Ovary (tissue), 9 donors: Measurements from ENCODE around the gene VAMP5. TPM values are rescaled to one million over a fixed set of nuclear protein-coding genes. Genes with fewer than 3 reads are reported as not detected.

Experiments
- DNase-seq, 5 donors: peaks; one replicate each; pipeline ENCODE4 v3.0.0-alpha.2; 2019 to 2020
- H3K27ac ChIP-seq, 2 donors: fragments of 200-600 bp; one replicate each; pipeline versions ENCODE4 v1.5.1 to v1.8.0; 2019 to 2022
- H3K27me3 ChIP-seq: fragments of 200-600 bp; one replicate; pipeline ENCODE4 v1.8.0; 2022
- H3K36me3 ChIP-seq: fragments of 200-600 bp; sonication (generic); one replicate; pipeline ENCODE4 v1.5.1; 2019
- H3K4me1 ChIP-seq: one replicate; pipeline ENCODE4 v1.8.1; 2013; ENCODE audit warnings: mild to moderate bottlenecking, moderate library complexity; ENCODE audit not compliant: insufficient read depth
- H3K4me3 ChIP-seq: fragments of 200-600 bp; sonication (generic); one replicate; pipeline ENCODE4 v1.5.1; 2017
- H3K9me3 ChIP-seq, 2 donors: fragments of 200-600 bp in 1 of 2; sonication (generic) in 1 of 2; one replicate each; pipeline versions ENCODE4 v1.5.1 to v1.8.1; 2013 to 2019; ENCODE audit warnings: mild to moderate bottlenecking in 1 of 2, moderate library complexity in 1 of 2
- CTCF ChIP-seq, 3 donors: fragments of 450-650 bp in 2 of 3; fragments of 200-600 bp in 1 of 3; IDR thresholded peaks; one replicate each; pipeline versions ENCODE4 v1.5.1 to v1.8.0; 2016 to 2022; ENCODE audit warnings: antibody characterized with exemption in 3 of 3, mild to moderate bottlenecking in 1 of 3
- EP300 ChIP-seq: sonication (generic); formaldehyde crosslinking; IDR thresholded peaks from one replicate; pipeline ENCODE4 v1.6.1; 2017; ENCODE audit warnings: antibody characterized with exemption
- POLR2A ChIP-seq: fragments of 450-650 bp; IDR thresholded peaks from one replicate; pipeline ENCODE4 v1.6.1; 2017; ENCODE audit warnings: antibody characterized with exemption, mild to moderate bottlenecking, moderate library complexity
- WGBS, 3 donors: extraction: QIAGEN DNeasy Blood & Tissue Kit in 1 of 3; methylation state at CpG; one replicate each; pipeline versions ENCODE4 v1.1.5 to v1.1.7; 2013 to 2017; 5-methylcytosine and 5-hydroxymethylcytosine counted together
- intact Hi-C, 4 donors: fragments of 100-400 bp; cut with DNase I; formaldehyde crosslinking; loops; one replicate each; pipeline versions ENCODE4 v1.11.0 to v1.15.1; 2022 to 2023
- polyA plus RNA-seq, 2 donors: library from polyadenylated mRNA; stranded (reverse); fragments of 200-250 nt in 1 of 2; fragments of 350-450 nt in 1 of 2; fragmentation: Illumina TruSeq in 1 of 2; extraction: RNeasy Lipid Tissue Mini Kit (QIAGEN cat#74804) in 1 of 2; gene quantifications; one replicate each; pipeline ENCODE4 v1.2.3, GENCODE V29; 2013 to 2014
- total RNA-seq, 7 donors: library from RNA; depleted of rRNA in 2 of 7; stranded (reverse); fragments of >200 nt in 2 of 7; fragmentation: NEBNext Ultra II Directional in 3 of 7; extraction: Animal tissue kit (Norgen Biotek cat#: 25700) in 3 of 7; gene quantifications; one replicate each; pipeline versions ENCODE4 v1.1.0 to v1.2.4, GENCODE V29; 2016 to 2023
- donor health status: DM: no; HTN: no; CAD: no; lungs with moderate emphysema.
- donor health status: DM: no; HTN: no; CAD: no.
- donor health status: Bipolar disorder and iron deficiency.
- donor health status: DM: yes; HTN: yes; CAD: no.
- donor health status: DM: no; HTN: no; CAD: no.
- donor health status: DM: yes; HTN: yes; CAD: no.

The VAMP5 gene
- total and polyA plus RNA-seq, 9 donors: 25.6 to 99.5 (median 48.5) TPM

DNA sequence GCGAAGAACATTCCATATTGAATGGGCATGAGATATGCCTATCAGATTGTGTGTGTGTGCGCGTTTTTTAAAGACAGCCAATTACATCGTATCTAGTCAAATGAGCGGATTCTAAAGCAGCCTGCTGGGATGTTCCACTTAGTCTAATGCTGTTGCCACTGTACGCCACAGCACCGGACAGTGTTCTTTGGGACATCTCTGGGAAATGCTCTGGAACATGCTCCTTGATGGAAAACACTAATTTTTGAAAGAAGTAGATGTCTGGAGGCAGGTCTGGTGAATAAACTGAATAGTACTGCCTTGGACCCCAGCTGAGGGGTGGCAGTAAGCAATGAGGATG, 21.9 kb downstream of the VAMP5 start:
- no peak overlapping the region for H3K27ac ChIP-seq
- DNase-seq: no peak
- intact Hi-C loops: no loop called here
- TF ChIP-seq CTCF (IDR thresholded peaks at IDR 0.05): no peak
- no peak for TF ChIP-seq EP300
- no peak for TF ChIP-seq POLR2A
- H3K36me3 ChIP-seq: no peaks in the 10 kb centered on the region
- WGBS, 3 donors: 52 to 71% (median 55%) methylated on average over 7 of the region's 7 CpGs
- H3K9me3 ChIP-seq: no peaks in the 10 kb centered on the region
- no peak overlapping the region for H3K4me3 ChIP-seq
- H3K4me1 ChIP-seq: peaks cover 10% of the 10 kb centered on the region
- no peaks in the 10 kb centered on the region for H3K27me3 ChIP-seq

DNA sequence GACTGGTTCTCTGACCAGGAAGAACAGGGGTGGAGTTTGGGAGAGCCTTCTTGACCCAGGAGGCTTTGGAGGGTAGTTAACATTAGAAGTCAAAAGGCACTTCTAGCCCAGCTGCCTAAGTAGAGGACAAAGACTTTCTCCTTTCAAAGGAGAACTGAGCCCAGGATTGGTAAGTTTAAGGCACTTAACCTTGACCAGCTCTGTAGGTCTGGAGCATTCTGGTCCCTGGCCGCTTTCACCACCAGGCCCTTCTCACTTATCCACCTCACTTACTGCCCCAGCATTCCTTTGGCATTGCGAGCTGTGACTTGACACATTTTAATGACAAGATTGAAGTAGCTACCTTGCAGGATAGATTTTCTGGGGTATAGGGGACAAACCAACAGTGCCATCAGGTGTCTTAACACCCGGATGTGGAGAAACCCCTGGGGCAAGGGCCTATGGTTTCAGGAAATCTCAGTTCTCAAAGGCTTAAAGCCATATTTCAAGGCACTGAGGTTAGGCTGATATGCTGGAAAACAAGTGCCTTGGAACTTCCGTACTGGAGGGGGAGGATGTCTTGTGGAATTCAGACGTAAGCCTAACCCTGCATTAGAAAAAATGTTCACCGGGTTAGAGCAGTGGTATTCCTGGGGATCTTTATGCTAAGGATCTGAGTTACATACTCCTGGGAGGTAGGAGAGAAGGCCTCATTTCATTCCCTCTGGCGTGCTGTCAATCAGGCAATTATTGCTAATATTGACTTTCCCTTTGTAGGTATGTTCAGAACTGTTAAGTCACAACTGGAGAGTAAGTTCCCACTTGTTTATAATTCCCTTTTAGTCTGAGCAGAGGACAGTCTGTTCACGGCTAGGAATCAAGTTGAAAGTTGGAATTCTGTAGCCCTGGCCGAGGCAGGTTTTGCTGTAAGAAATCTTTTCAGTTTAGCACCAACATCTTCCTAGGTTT, 23.3 kb downstream of the VAMP5 start:
- no peaks in the 10 kb centered on the region for H3K27me3 ChIP-seq
- 53 to 66% (median 66%) methylated on average over 9 of the region's 9 CpGs for WGBS, 3 donors
- peaks cover 5% of the 10 kb centered on the region for H3K4me1 ChIP-seq
- no peak overlapping the region for H3K27ac ChIP-seq
- H3K9me3 ChIP-seq: no peaks in the 10 kb centered on the region
- H3K4me3 ChIP-seq: no peak overlapping the region
- intact Hi-C loops: no loop called here
- DNase-seq: no peak
- no peaks in the 10 kb centered on the region for H3K36me3 ChIP-seq
- TF ChIP-seq EP300 (no peak), CTCF (IDR thresholded peaks at IDR 0.05) (no peak), POLR2A (no peak)

DNA sequence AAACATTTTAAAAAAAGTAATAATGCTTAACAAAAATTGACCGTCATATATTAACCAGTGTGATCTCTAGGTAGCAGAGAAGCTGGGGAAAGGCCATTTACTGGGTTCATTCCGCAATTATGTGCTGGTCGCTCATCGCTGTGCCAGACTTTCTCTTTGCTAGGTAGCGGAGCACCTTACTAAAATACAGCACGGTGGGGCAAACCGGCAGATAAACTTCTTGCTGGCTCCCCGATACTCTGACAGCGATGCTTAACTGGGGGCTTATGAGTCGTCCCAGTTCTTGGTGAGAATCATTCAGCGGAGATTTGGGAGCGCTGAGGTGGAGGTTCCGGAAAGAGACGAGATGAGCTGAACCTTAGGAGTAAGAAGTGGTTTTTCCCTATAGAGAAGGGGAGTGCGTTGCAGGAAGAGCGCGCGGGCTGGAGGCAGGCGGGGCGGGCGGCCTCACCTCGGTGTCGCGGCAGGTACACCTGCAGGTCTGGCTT, 27.0 kb downstream of the VAMP5 start:
- Histone ChIP-seq H3K27me3 (no peaks in the 10 kb centered on the region), H3K4me3 (peak overlapping the region; percentile 73), H3K9me3 (no peaks in the 10 kb centered on the region), H3K4me1 (peaks cover 2% of the 10 kb centered on the region), H3K36me3 (no peaks in the 10 kb centered on the region), H3K27ac (peak overlapping the region; percentile 61 to 77)
- intact Hi-C loops: no loop called here
- no peak for TF ChIP-seq EP300
- no peak for TF ChIP-seq CTCF (IDR thresholded peaks at IDR 0.05)
- TF ChIP-seq POLR2A: no peak
- WGBS, 3 donors: 3 to 5% (median 4%) methylated on average over 23 to 24 of the region's 24 CpGs
- DNase-seq: no peak

- DNase-seq: peak; percentile 88 to 92 (median 90)
- 6 to 13% (median 9%) methylated on average over 43 to 73 of the region's 73 CpGs for WGBS, 3 donors
- Histone ChIP-seq H3K36me3 (no peaks in the 10 kb centered on the region), H3K27ac (peak within 1 kb of the TSS; percentile 61 to 77), H3K9me3 (no peaks in the 10 kb centered on the region), H3K4me1 (peaks cover 2% of the 10 kb centered on the region), H3K4me3 (peak within 1 kb of the TSS; percentile 73), H3K27me3 (no peaks in the 10 kb centered on the region)
- TF ChIP-seq POLR2A (peak; percentile 66), CTCF (IDR thresholded peaks at IDR 0.05) (no peak), EP300 (no peak)
- intact Hi-C loops: no loop called here
These were observed 27.7 kb downstream of the VAMP5 start, which contains the start of gene C2orf68 for GRCh38 chr2:85611705-85612587. Gene C2orf68, minus strand, starts transcription at chr2:85612066. Its CDS starts 82 bp downstream, at chr2:85611984.
